Glutamatergic neuron (in vitro differentiated cells): Measurements from ENCODE around the gene GSN. TPM values are rescaled to one million over a fixed set of nuclear protein-coding genes. Genes with fewer than 3 reads are reported as not detected.

Experiments
- DNase-seq: peaks from one replicate; pipeline ENCODE4 v3.0.0; 2022
- H3K27ac Mint-ChIP-seq: one replicate; pipeline ENCODE4 v1.8.0; 2020; ENCODE audit warnings: mild to moderate bottlenecking, mixed read lengths, inconsistent platforms; ENCODE audit not compliant: unreplicated experiment
- H3K27me3 Mint-ChIP-seq: one replicate; pipeline ENCODE4 v1.8.0; 2020; ENCODE audit warnings: mild to moderate bottlenecking, moderate library complexity, mixed read lengths, inconsistent platforms; ENCODE audit not compliant: unreplicated experiment
- H3K36me3 Mint-ChIP-seq: one replicate; pipeline ENCODE4 v1.8.0; 2020; ENCODE audit warnings: mild to moderate bottlenecking, mixed read lengths, inconsistent platforms; ENCODE audit not compliant: unreplicated experiment
- H3K4me1 Mint-ChIP-seq: one replicate; pipeline ENCODE4 v1.8.0; 2020; ENCODE audit warnings: mild to moderate bottlenecking, low read depth, mixed read lengths, inconsistent platforms; ENCODE audit not compliant: unreplicated experiment
- H3K4me3 Mint-ChIP-seq: one replicate; pipeline ENCODE4 v1.8.0; 2020; ENCODE audit warnings: mild to moderate bottlenecking, mixed read lengths, inconsistent platforms; ENCODE audit not compliant: unreplicated experiment
- H3K9me3 Mint-ChIP-seq: one replicate; pipeline ENCODE4 v1.8.0; 2020; ENCODE audit warnings: mild to moderate bottlenecking, moderate library complexity, mixed read lengths, inconsistent platforms; ENCODE audit not compliant: unreplicated experiment
- CTCF ChIP-seq: fragments of 200-600 bp; sonication (generic); IDR thresholded peaks from one replicate; pipeline ENCODE4 v1.5.0; 2021; ENCODE audit not compliant: partially characterized antibody, unreplicated experiment
- total RNA-seq: library from RNA; stranded (reverse); fragmentation: NEBNext Ultra II Directional; extraction: Animal tissue kit (Norgen Biotek cat#: 25700); gene quantifications from one replicate; pipeline ENCODE4 v1.2.1, GENCODE V29; 2021; ENCODE audit not compliant: unreplicated experiment

GSN gene
- total RNA-seq, 1 donor from 2014 or later, result 11.6 TPM

DNA sequence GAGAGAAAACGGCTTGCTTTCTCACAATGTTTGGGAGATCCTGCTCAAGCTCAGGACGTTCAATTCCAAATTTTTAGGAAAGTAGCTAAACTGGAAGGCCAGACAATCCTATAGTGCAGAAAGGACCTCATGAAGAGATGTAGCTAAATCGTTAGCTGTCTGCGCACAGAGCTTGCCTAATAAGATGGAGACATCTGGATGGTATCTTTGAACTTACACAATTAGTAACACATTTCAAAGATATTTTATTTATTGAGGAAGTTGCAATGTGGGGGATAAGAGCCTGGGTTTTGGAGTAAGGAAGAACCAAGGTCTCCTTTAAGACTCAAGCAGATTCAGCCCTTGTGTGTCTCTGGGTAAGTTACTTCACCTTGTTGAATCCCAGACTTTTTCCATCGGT is 37.7 kb upstream of the GSN start:
- no peak overlapping the region for H3K4me3 Mint-ChIP-seq
- no peaks in the 10 kb centered on the region for H3K9me3 Mint-ChIP-seq
- no peak overlapping the region for H3K27ac Mint-ChIP-seq
- no peak for TF ChIP-seq CTCF
- no peaks in the 10 kb centered on the region for H3K4me1 Mint-ChIP-seq
- peaks cover 1% of the 10 kb centered on the region for H3K27me3 Mint-ChIP-seq
- no peak for DNase-seq
- H3K36me3 Mint-ChIP-seq, result no peaks in the 10 kb centered on the region

DNA sequence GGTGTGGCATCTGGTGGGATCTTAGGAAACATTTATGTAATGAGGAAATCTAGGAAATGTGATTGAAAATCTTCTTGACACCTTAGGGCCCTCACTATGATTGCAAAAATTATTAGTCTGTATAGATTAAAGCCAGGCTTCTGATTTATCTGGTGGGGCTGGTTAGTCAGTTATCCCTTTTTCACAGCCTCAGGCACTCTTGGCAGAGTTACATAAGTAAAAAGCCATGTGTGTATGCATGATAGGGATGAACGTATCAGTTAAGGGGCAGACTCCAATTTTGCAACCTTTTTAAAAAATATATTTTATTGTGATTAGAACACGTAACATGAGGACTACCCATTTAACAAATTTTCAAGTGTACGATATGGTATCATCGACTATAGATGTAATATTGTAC is 35.7 kb upstream of the GSN start:
- H3K9me3 Mint-ChIP-seq, result no peaks in the 10 kb centered on the region
- no peak overlapping the region for H3K27ac Mint-ChIP-seq
- no peak overlapping the region for H3K4me3 Mint-ChIP-seq
- no peak for TF ChIP-seq CTCF
- no peaks in the 10 kb centered on the region for H3K4me1 Mint-ChIP-seq
- H3K36me3 Mint-ChIP-seq, result no peaks in the 10 kb centered on the region
- no peak for DNase-seq
- peaks cover 2% of the 10 kb centered on the region for H3K27me3 Mint-ChIP-seq

DNA sequence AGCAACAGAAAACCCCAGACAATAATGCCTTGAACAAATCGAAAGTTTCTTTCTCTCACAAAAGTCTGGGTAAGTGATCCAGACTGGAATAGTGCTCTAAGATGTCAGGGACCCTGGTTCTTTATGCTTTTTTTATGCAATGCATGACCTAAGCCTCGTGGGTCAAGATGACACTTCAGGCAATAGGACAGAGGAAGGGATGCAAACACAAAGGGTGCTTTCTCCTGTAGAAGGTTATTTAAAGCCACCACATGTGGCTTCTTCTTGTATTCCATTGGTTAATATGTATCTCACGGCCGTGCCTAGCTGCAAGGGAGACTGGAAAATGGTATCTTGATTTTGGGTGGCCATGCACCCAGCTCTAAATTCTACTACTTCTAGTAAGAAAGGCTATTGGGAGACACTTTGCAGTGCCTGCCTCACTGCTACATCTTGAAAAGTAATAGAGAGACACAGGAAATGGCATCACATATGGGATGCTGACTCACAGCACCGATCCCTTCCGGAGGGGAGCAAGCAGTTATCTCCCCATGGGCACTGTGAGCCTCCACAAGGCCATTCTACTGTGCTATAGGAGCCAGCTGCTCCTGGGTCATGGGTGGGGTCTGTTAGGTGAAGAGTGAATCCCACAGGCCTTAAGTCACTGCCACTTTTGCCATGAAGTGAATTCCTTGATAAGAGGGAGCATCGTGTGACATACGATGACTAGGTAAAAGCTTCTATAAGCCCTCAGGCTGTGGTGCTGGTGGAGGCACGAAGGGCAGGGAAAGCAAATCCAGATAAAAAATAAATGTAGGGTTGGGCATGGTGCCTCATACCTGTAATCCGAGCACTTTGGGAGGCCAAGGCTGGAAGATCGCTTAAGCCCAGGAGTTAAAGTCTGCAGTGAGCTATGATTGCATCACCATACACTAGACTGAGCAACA is 33.8 kb upstream of the GSN start:
- no peak overlapping the region for H3K4me3 Mint-ChIP-seq
- no peak for TF ChIP-seq CTCF
- H3K9me3 Mint-ChIP-seq, result no peaks in the 10 kb centered on the region
- no peaks in the 10 kb centered on the region for H3K36me3 Mint-ChIP-seq
- peaks cover 2% of the 10 kb centered on the region for H3K27me3 Mint-ChIP-seq
- no peak for DNase-seq
- no peak overlapping the region for H3K27ac Mint-ChIP-seq
- no peaks in the 10 kb centered on the region for H3K4me1 Mint-ChIP-seq

DNA sequence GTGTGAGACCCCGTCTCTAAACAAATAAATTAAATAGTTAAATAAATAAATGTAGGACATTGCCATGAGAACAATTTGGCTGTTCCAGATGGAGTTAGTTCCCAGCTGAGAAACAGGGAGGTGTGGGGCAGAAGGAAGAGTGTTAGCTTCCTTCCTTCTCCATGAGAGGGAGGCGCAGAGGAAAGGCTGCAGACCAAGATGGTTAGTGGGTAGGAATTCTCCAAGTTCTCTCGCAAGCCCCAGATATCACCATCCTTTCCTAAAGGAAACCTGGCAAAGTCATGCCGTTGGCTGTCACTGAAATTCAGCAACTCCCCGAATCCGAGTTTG is 33.2 kb upstream of the GSN start:
- Mint-ChIP-seq H3K36me3 (no peaks in the 10 kb centered on the region), H3K9me3 (no peaks in the 10 kb centered on the region), H3K4me1 (no peaks in the 10 kb centered on the region), H3K27ac (no peak overlapping the region), H3K27me3 (peaks cover 2% of the 10 kb centered on the region), H3K4me3 (no peak overlapping the region)
- no peak for TF ChIP-seq CTCF
- no peak for DNase-seq

DNA sequence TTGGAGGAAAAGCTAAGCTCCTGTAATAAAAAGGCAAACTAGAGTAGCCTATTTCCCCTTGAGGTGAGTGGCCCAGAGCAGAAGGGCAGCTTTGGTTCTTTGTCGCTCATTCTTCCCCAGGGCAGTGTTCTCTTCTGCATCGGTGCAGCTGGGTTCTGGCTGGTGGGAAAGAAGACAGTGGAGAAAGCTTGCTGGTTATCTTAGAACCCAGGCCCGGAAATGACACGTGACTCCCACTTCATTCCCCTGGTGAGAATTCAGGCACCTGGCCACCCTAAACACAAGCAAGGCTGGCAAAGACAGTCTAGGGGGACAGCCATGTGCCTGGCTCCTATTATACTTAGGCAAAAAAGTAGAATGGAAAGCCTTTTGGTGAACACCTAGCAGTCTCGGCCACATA is 32.5 kb upstream of the GSN start:
- Mint-ChIP-seq H3K27me3 (peaks cover 2% of the 10 kb centered on the region), H3K9me3 (no peaks in the 10 kb centered on the region), H3K4me3 (no peak overlapping the region), H3K27ac (no peak overlapping the region), H3K4me1 (no peaks in the 10 kb centered on the region), H3K36me3 (no peaks in the 10 kb centered on the region)
- no peak for TF ChIP-seq CTCF
- no peak for DNase-seq
